ENCODE results near the gene PYGB.

PYGB gene

GRCh38 chr20:25246182-25246999 is 1.5 kb upstream of the PYGB start:
- FAIRE-seq (peak; percentile 78), DNase-seq (ENCODE audit: extremely low spot score, insufficient read length, low read depth) (no peak)

- FAIRE-seq: peak; percentile 59
- DNase-seq (ENCODE audit: extremely low spot score, insufficient read length, low read depth): no peak
Measured at GRCh38 chr20:25247000-25247517, 826 bp upstream of the PYGB start.

- no peak for DNase-seq (ENCODE audit: extremely low spot score, insufficient read length, low read depth)
- FAIRE-seq: no peak
Measured at GRCh38 chr20:25247518-25247955, 348 bp upstream of the PYGB start.

- DNase-seq (ENCODE audit: extremely low spot score, insufficient read length, low read depth) (no peak), FAIRE-seq (no peak)
Measured at GRCh38 chr20:25248786-25249172, 894 bp downstream of the PYGB start.

DNA sequence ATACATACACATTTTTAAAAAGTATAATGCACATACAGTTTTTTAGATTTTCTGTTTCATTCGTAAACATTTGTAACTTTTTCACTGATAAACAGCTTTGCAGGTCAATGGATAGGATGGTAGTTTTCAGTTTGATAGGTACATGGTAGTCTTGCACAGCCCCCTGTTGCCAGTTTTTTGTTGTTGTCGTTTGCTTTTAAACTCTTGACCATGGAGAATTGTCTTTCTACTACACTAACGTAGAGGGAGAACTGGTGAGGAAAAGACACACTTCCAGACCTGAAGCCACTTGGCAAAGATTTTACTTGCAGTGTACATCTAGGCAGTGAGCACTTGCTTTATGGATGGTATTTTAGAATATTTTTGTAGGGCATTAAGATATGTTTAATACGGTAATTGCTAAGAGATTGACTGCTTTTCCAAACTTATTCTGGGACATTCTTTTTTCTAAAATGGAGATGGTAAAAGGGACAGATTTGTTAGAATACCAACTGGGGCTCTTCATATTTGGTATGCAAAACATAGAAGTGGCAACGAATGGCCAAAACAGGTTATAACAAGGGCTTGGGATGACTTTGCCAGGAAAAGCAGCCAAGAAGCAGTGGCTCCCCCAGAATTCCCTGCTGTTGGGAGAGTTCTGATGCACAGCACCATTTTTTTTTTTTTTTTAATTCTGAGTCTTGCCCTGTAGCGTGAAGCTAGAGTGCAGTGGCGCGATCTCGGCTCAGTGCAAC is 1.5 kb downstream of the PYGB start:
- DNase-seq (ENCODE audit: extremely low spot score, insufficient read length, low read depth): no peak
- no peak for FAIRE-seq

DNA sequence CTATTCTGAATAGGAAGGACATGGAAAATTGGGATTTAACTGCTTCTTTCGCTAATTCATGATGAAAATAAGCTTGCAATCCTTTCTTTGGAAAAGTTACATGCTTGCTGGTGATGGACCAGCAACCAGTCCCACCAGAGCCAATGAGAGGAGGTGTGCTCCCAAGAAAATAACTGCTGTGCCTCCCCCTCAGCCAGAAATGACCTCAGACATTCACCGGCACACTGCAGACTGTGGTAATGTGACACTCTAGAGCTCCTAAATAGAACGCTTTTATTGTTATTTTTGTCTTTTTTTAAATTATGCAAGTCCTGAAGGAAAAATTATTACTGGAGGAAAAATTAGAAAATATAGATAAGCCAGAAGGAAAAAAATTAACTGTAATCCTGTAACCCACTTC is 2.6 kb downstream of the PYGB start:
- FAIRE-seq (no peak), DNase-seq (ENCODE audit: extremely low spot score, insufficient read length, low read depth) (no peak)

DNA sequence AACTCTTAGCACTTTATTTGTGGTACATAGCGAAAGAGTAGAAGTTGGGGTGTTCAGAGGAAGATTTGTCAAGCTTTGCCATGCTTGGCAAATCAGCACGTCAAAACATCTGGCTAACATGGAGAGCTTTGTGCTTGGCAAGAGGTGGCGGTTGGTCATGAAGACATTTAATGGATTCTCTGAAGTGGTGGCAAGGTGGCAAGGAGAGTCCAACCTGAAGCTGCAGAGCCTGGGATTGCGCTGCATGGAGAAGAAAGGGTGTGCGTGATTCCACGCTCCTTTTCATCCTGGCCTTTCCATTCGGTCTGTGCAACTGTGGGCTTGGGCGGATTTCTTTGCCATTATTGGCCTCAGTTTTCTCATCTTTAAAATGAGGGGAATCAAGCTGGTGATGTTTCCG is 3.1 kb downstream of the PYGB start:
- FAIRE-seq (no peak), DNase-seq (ENCODE audit: extremely low spot score, insufficient read length, low read depth) (no peak)

DNA sequence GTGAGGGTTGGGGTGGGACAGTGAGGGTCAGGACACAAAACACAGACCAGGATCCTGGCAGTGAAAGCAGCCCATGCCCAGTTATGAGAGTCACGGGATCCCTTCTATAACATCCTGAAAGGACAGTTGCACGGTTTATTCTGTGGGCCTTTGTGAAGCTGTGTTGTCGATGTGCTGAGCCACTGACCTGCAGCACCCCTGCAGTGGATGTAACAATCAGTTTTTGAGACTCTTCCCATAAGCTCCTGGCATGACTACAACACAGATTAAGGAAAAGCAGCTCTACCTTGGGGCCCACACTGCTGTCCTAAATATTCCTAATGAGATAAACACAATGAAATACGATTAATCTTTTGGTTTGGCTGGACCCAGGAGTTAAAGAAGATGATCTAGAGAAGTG is 3.7 kb downstream of the PYGB start:
- no peak for FAIRE-seq
- no peak for DNase-seq (ENCODE audit: extremely low spot score, insufficient read length, low read depth)

GRCh38 chr20:25252230-25252651 is 4.4 kb downstream of the PYGB start:
- DNase-seq (ENCODE audit: extremely low spot score, insufficient read length, low read depth) (no peak), FAIRE-seq (no peak)

DNA sequence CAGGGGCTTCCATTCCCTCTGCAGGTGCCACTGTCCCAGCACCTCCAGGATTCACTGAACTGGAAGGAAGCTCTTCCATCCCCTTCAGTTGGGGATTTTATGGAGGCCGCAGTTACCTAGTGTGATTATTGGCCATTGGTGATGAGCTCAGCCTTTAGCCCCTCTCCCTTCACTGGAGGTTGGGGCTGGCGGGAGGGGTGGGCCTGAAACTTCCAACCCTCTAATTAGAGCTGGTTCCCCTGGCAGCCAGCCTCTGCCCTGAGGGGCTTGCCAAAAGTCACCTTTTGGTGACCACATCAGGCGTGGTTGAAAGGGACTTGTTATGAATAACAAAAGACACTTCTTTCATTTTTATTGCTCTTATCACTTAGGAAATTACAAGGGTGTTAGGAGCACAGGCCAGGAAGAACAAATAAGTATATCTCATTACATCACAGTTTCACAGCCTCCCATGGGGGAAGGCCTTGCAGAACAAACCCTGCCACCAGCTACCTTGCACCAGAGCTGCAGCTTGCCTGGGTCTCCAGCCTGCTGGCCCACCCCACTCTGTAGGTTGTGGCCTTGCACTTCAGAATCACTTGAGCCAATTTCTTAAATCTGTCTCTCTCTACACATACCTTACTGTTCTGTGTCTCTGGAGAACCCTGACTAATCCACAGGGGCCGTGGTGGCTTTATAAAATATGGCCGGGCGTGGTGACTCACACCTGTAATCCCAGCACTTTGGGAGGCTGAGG is 5.0 kb downstream of the PYGB start:
- DNase-seq (ENCODE audit: extremely low spot score, insufficient read length, low read depth) (no peak), FAIRE-seq (no peak)

GRCh38 chr20:25253606-25254275 is 5.9 kb downstream of the PYGB start:
- no peak for DNase-seq (ENCODE audit: extremely low spot score, insufficient read length, low read depth)
- FAIRE-seq: no peak

- DNase-seq (ENCODE audit: extremely low spot score, insufficient read length, low read depth) (no peak), FAIRE-seq (no peak)
Measured at GRCh38 chr20:25254571-25254970, 6.7 kb downstream of the PYGB start.

GRCh38 chr20:25254986-25255680 is 7.2 kb downstream of the PYGB start:
- DNase-seq (ENCODE audit: extremely low spot score, insufficient read length, low read depth): no peak
- no peak for FAIRE-seq

DNA sequence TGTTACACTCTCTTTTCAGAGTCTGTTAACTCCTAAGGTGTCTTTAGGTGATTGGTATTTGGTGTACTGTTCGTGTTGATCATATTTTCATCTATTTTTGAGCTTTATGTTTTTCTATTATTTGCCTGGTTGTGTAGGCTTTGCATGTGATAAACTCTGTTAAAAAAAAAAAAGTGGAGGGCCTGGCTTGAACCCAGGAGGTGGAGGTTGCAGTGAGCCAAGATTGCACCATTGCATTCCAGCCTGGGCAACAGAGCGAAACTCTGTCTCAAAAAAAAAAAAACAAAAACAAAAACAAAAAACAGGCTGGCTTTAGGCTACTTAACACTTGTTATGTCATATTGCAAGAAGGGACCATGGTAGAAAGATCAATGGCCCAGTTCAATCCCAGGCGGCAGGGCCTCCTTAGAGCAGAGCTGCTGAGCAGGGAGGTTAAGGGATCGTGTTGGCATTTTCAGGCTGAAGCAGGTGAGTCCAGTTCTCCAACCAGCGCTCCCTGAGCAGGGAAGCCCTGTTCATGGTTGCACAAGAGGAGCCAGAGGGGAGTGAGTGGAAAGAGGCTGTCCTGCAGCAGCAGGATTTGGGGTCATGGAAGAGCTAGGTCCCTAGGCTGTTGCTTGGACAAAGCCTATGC is 8.5 kb downstream of the PYGB start:
- FAIRE-seq: no peak

DNA sequence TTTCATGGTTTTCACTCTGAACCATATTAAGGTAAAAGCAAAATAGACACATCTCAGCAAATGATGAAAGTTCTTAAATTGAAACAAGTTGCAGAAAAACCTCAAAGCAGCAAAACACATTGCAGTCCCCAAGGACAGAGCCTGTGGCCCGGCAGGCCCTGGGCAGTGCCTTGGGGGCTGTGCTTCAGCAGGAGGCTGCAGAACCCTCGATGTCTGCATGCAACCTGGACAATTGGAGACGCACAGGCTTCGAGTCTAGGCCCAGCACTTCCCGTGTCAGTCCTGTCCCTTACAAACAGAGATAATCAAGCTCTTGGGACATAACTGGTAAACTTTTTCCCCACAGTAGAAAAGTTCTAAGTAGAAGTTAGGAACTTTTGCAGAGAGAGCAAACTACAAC is 9.2 kb downstream of the PYGB start:
- no peak for DNase-seq (ENCODE audit: extremely low spot score, insufficient read length, low read depth)
- FAIRE-seq: no peak

More for the DNA sequence above, 8.5 kb downstream of the PYGB start:
- DNase-seq (ENCODE audit: extremely low spot score, insufficient read length, low read depth): no peak

- no peak for FAIRE-seq
- DNase-seq (ENCODE audit: extremely low spot score, insufficient read length, low read depth): no peak
Measured at GRCh38 chr20:25257756-25258475, 10.0 kb downstream of the PYGB start.

- DNase-seq (ENCODE audit: extremely low spot score, insufficient read length, low read depth) (no peak), FAIRE-seq (no peak)
Measured at GRCh38 chr20:25258476-25258805, 10.6 kb downstream of the PYGB start.

DNA sequence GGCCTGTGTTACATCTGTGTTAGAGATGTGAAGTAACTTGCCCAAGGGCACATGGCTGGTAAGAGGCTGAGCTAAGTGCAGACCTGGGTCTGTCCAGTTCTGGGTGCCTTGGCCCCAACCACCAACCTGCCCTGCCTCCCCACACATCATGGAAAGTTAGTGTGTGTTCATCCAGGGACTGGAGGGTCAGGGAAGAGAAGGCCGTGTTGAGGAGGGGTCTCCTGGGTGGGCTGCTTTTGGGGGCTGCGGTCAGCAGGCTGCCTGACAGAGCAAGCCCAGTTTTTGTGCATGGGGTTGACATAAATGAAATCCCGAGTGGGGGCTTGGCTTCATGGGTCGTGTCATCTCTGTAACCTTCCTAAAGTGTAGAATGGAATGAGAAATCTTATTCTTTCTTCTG is 10.9 kb downstream of the PYGB start:
- no peak for DNase-seq (ENCODE audit: extremely low spot score, insufficient read length, low read depth)
- FAIRE-seq: no peak

DNA sequence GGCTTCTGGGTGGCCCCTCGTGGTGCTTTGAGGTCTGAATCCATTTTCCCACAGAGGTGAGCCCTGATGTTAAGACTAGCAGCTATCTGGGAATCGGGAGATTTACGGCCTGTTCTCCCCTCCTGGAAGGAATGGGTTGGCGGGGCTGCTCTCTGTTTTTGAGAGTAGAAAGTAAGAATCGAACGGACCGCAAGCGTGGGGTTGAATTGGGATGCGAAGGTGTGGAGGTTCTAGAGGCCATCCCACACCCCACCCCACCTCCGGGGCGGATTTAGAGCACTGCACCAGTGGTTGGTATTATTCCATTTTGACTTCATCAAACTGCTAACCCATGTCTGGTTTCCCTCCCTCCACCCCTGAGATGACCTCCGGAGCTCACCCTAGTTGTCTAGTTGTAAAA is 11.5 kb downstream of the PYGB start:
- FAIRE-seq: no peak

More for the DNA sequence above, 11.5 kb downstream of the PYGB start:
- DNase-seq (ENCODE audit: extremely low spot score, insufficient read length, low read depth): no peak

Measured in GM18507 (cell line).